ENCODE measurements around the gene WFIKKN2. TPM values are rescaled to one million over a fixed set of nuclear protein-coding genes. Genes with fewer than 3 reads are reported as not detected.

The WFIKKN2 gene
- total and polyA plus RNA-seq, 2 of the 13 experiments (the other 11 are each of a cell fraction or from before 2014, with no cell fraction given): not detected

DNA sequence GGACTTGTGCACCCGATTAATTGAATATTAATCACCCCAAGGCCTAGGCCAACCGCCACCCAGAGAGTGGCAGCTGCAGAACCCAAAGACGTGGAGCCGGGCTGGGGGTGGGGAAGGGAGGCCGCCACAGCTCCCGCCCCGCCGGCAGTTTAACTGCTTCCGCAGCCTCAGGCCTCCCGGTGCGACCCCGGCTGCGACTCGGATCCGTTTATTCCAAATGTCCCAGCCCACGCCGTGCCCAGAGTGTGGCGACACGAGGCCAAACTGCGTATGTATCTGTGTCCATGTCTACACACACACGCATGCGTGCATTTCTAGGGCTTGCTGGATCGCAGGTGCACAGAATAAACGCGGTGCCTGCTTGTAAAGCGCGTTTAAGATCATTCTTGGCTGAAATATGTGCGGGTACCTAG is 31.6 kb downstream of the WFIKKN2 start (continued):
- TF ChIP-seq, protein P1, sequence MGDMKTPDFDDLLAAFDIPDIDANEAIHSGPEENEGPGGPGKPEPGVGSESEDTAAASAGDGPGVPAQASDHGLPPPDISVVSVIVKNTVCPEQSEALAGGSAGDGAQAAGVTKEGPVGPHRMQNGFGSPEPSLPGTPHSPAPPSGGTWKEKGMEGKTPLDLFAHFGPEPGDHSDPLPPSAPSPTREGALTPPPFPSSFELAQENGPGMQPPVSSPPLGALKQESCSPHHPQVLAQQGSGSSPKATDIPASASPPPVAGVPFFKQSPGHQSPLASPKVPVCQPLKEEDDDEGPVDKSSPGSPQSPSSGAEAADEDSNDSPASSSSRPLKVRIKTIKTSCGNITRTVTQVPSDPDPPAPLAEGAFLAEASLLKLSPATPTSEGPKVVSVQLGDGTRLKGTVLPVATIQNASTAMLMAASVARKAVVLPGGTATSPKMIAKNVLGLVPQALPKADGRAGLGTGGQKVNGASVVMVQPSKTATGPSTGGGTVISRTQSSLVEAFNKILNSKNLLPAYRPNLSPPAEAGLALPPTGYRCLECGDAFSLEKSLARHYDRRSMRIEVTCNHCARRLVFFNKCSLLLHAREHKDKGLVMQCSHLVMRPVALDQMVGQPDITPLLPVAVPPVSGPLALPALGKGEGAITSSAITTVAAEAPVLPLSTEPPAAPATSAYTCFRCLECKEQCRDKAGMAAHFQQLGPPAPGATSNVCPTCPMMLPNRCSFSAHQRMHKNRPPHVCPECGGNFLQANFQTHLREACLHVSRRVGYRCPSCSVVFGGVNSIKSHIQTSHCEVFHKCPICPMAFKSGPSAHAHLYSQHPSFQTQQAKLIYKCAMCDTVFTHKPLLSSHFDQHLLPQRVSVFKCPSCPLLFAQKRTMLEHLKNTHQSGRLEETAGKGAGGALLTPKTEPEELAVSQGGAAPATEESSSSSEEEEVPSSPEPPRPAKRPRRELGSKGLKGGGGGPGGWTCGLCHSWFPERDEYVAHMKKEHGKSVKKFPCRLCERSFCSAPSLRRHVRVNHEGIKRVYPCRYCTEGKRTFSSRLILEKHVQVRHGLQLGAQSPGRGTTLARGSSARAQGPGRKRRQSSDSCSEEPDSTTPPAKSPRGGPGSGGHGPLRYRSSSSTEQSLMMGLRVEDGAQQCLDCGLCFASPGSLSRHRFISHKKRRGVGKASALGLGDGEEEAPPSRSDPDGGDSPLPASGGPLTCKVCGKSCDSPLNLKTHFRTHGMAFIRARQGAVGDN (CRISPR knock-in tag; IDR thresholded peaks at IDR 0.05): peak; percentile 83
- TF ChIP-seq, protein P2, sequence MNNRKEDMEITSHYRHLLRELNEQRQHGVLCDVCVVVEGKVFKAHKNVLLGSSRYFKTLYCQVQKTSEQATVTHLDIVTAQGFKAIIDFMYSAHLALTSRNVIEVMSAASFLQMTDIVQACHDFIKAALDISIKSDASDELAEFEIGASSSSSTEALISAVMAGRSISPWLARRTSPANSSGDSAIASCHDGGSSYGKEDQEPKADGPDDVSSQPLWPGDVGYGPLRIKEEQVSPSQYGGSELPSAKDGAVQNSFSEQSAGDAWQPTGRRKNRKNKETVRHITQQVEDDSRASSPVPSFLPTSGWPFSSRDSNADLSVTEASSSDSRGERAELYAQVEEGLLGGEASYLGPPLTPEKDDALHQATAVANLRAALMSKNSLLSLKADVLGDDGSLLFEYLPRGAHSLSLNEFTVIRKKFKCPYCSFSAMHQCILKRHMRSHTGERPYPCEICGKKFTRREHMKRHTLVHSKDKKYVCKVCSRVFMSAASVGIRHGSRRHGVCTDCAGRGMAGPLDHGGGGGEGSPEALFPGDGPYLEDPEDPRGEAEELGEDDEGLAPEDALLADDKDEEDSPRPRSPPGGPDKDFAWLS (CRISPR knock-in tag; IDR thresholded peaks at IDR 0.05; ENCODE audit: borderline replicate concordance): no peak
- TF ChIP-seq ZBTB3 (CRISPR knock-in tag; IDR thresholded peaks at IDR 0.05; ENCODE audit: borderline replicate concordance, low read depth) (no peak), HMG20B (CRISPR knock-in tag; conservative IDR thresholded peaks at IDR 0.05) (no peak), ZMYM4 (CRISPR knock-in tag; IDR thresholded peaks at IDR 0.05) (no peak), ZNF234 (CRISPR knock-in tag; conservative IDR thresholded peaks at IDR 0.05) (no peak), NFE2L2 (IDR thresholded peaks at IDR 0.05; ENCODE audit: low read length) (no peak), SOX6 (IDR thresholded peaks at IDR 0.05) (no peak), SOX6 (CRISPR knock-in tag; IDR thresholded peaks at IDR 0.05) (peak; percentile 3; the same call in 1 of the 2 replicates), GLI4 (CRISPR knock-in tag; IDR thresholded peaks at IDR 0.05; ENCODE audit: borderline replicate concordance) (0 out of 2 replicates have a peak, but pooled peaks have one; percentile 76), ARHGAP35 (CRISPR knock-in tag; IDR thresholded peaks at IDR 0.05; ENCODE audit: borderline replicate concordance) (no peak)
- TF ChIP-seq, protein P3, sequence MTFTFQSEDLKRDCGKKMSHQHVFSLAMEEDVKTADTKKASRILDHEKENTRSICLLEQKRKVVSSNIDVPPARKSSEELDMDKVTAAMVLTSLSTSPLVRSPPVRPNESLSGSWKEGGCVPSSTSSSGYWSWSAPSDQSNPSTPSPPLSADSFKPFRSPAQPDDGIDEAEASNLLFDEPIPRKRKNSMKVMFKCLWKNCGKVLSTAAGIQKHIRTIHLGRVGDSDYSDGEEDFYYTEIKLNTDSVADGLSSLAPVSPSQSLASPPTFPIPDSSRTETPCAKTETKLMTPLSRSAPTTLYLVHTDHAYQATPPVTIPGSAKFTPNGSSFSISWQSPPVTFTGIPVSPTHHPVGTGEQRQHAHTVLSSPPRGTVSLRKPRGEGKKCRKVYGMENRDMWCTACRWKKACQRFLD (CRISPR knock-in tag; IDR thresholded peaks at IDR 0.05; ENCODE audit: borderline replicate concordance): 0 out of 2 replicates have a peak, but pooled peaks have one; percentile 49
- TF ChIP-seq, protein P4, sequence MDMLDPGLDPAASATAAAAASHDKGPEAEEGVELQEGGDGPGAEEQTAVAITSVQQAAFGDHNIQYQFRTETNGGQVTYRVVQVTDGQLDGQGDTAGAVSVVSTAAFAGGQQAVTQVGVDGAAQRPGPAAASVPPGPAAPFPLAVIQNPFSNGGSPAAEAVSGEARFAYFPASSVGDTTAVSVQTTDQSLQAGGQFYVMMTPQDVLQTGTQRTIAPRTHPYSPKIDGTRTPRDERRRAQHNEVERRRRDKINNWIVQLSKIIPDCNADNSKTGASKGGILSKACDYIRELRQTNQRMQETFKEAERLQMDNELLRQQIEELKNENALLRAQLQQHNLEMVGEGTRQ (IDR thresholded peaks at IDR 0.05; ENCODE audit: low read depth, low read length): no peak
- TF ChIP-seq, protein P4 (CRISPR knock-in tag; IDR thresholded peaks at IDR 0.05; ENCODE audit: borderline replicate concordance): no peak; the same call in 1 of the 2 replicates
- TF ChIP-seq, protein P5, sequence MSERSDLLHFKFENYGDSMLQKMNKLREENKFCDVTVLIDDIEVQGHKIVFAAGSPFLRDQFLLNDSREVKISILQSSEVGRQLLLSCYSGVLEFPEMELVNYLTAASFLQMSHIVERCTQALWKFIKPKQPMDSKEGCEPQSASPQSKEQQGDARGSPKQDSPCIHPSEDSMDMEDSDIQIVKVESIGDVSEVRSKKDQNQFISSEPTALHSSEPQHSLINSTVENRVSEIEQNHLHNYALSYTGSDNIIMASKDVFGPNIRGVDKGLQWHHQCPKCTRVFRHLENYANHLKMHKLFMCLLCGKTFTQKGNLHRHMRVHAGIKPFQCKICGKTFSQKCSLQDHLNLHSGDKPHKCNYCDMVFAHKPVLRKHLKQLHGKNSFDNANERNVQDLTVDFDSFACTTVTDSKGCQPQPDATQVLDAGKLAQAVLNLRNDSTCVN (CRISPR knock-in tag; IDR thresholded peaks at IDR 0.05; ENCODE audit: borderline replicate concordance): peak; percentile 19; the same call in 1 of the 2 replicates
- TF ChIP-seq, protein P6, sequence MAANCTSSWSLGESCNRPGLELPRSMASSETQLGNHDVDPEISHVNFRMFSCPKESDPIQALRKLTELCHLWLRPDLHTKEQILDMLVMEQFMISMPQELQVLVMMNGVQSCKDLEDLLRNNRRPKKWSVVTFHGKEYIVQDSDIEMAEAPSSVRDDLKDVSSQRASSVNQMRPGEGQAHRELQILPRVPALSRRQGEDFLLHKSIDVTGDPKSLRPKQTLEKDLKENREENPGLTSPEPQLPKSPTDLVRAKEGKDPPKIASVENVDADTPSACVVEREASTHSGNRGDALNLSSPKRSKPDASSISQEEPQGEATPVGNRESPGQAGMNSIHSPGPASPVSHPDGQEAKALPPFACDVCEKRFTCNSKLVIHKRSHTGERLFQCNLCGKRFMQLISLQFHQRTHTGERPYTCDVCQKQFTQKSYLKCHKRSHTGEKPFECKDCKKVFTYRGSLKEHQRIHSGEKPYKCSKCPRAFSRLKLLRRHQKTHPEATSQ (CRISPR knock-in tag; IDR thresholded peaks at IDR 0.05; ENCODE audit: borderline replicate concordance): no peak
